DND-41 (cell line): ENCODE data around the gene CCDC51.

Experiments
- ATAC-seq: fragments of 200-7000 bp; cut with Tn5 transposase; 3 replicates; pipeline ENCODE4 v1.9.1; 2021; ENCODE audit warnings: low read depth; ENCODE audit not compliant: insufficient read depth
- DNase-seq: peaks from one replicate; pipeline ENCODE4 v3.0.0-alpha.2; 2020
- H2AFZ ChIP-seq: 2 replicates; pipeline ENCODE4 v1.6.0; 2012; ENCODE audit warnings: low read depth, low read length
- H3K27ac ChIP-seq: 2 replicates; pipeline ENCODE4 v1.5.1; 2012; ENCODE audit warnings: low read length, inconsistent platforms
- H3K27me3 ChIP-seq: fragments of 200-600 bp; sonication (generic); 2 replicates; pipeline ENCODE4 v1.6.0; 2012; ENCODE audit warnings: low read length, mild to moderate bottlenecking, inconsistent platforms; ENCODE audit not compliant: insufficient read depth, poor library complexity
- H3K36me3 ChIP-seq: 2 replicates; pipeline ENCODE4 v1.5.1; 2012; ENCODE audit warnings: low read length, inconsistent platforms; ENCODE audit not compliant: insufficient read depth
- H3K4me1 ChIP-seq: 2 replicates; pipeline ENCODE4 v1.5.1; 2012; ENCODE audit warnings: mild to moderate bottlenecking, low read length; ENCODE audit not compliant: insufficient read depth
- H3K4me2 ChIP-seq: 2 replicates; pipeline ENCODE4 v1.6.0; 2012; ENCODE audit warnings: mild to moderate bottlenecking, moderate library complexity, low read length, inconsistent platforms; ENCODE audit not compliant: insufficient read depth
- H3K4me3 ChIP-seq, 2 experiments: fragments of 200-600 bp in 1 of 2; shearing (Covaris generic) in 1 of 2; 2 replicates each; pipeline ENCODE4 v1.5.1; 2012 to 2016; ENCODE audit warnings: inconsistent platforms in 2 of 2, low read length in 2 of 2, mild to moderate bottlenecking in 2 of 2, low read depth in 1 of 2, moderate library complexity in 1 of 2
- H3K79me2 ChIP-seq: 2 replicates; pipeline ENCODE4 v1.6.0; 2012; ENCODE audit warnings: low read length, inconsistent platforms; ENCODE audit not compliant: insufficient read depth
- H3K9ac ChIP-seq: 2 replicates; pipeline ENCODE4 v1.6.0; 2012; ENCODE audit warnings: low read depth, mild to moderate bottlenecking, inconsistent platforms, low read length, moderate library complexity
- H3K9me3 ChIP-seq: 2 replicates; pipeline ENCODE4 v1.5.1; 2012; ENCODE audit warnings: low read length, moderate library complexity, mild to moderate bottlenecking, inconsistent platforms; ENCODE audit not compliant: insufficient read depth, severe bottlenecking
- H4K20me1 ChIP-seq: 2 replicates; pipeline ENCODE4 v1.6.0; 2012; ENCODE audit warnings: low read length; ENCODE audit not compliant: insufficient read depth
- EZH2 ChIP-seq: IDR thresholded peaks from 3 replicates; pipeline ENCODE4 v1.6.1; 2012; ENCODE audit warnings: borderline replicate concordance, low read depth, mild to moderate bottlenecking, moderate library complexity, low read length, inconsistent platforms; ENCODE audit not compliant: severe bottlenecking
- TF ChIP-seq, protein P1 (sequence below): IDR thresholded peaks from 2 replicates; pipeline ENCODE4 v1.5.1; 2012; ENCODE audit warnings: borderline replicate concordance, low read length, moderate library complexity, mild to moderate bottlenecking; ENCODE audit not compliant: poor library complexity, severe bottlenecking; ENCODE audit errors: extremely low read depth

CCDC51 gene

DNA sequence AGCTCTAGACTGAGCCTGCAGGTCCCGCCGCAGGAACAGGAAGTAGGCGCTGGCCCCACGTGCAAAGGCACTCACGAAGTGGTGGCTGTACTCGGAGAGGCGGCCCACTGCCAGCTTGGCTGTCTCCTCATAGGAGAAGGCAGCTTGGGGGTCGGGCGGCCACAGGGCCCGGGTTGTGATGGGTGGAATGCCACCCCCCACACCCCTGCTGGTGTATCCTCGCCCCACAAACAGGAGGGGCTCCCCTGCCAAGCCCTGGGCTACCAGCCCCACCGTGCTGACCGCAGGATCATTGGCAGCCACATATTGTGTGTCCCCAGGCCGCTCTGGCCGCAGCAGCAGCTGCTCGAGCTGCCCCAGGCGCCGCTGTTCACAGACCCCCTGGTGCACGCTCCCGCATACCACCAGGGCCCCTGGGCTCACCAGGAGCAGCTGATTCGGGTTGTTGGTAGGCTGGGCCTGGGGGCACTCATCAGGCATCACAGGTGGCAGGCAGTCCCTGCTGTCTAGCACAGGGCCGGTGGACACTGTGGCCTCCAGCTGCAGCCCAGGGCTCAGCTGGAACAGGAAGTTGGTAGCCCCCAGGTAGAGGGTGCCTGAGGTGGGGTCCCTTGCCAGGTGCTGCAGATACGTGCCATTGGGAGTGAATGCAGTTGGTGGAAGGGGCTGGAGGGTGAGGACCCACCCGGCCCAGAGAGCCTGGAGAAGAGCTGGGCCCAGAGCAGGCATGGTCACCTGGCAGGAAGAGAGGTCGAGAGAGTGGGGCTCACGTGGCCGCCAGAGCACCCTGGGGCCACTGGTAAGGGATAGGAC lies 15.8 kb downstream of the CCDC51 start:
- TF ChIP-seq, protein P1, sequence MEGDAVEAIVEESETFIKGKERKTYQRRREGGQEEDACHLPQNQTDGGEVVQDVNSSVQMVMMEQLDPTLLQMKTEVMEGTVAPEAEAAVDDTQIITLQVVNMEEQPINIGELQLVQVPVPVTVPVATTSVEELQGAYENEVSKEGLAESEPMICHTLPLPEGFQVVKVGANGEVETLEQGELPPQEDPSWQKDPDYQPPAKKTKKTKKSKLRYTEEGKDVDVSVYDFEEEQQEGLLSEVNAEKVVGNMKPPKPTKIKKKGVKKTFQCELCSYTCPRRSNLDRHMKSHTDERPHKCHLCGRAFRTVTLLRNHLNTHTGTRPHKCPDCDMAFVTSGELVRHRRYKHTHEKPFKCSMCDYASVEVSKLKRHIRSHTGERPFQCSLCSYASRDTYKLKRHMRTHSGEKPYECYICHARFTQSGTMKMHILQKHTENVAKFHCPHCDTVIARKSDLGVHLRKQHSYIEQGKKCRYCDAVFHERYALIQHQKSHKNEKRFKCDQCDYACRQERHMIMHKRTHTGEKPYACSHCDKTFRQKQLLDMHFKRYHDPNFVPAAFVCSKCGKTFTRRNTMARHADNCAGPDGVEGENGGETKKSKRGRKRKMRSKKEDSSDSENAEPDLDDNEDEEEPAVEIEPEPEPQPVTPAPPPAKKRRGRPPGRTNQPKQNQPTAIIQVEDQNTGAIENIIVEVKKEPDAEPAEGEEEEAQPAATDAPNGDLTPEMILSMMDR: no peak
- TF ChIP-seq EZH2: no peak
- Histone ChIP-seq H3K4me2 (no peak overlapping the region), H3K79me2 (no peaks in the 10 kb centered on the region), H3K9me3 (no peaks in the 10 kb centered on the region), H3K4me3 (no peak overlapping the region), H2AFZ (no peak overlapping the region), H3K4me1 (peaks cover 17% of the 10 kb centered on the region), H3K27ac (no peak overlapping the region), H3K27me3 (peaks cover 17% of the 10 kb centered on the region), H3K36me3 (no peaks in the 10 kb centered on the region), H3K9ac (no peak overlapping the region), H4K20me1 (peaks cover 7% of the 10 kb centered on the region)
- no peak for DNase-seq
- no peak for ATAC-seq

DNA sequence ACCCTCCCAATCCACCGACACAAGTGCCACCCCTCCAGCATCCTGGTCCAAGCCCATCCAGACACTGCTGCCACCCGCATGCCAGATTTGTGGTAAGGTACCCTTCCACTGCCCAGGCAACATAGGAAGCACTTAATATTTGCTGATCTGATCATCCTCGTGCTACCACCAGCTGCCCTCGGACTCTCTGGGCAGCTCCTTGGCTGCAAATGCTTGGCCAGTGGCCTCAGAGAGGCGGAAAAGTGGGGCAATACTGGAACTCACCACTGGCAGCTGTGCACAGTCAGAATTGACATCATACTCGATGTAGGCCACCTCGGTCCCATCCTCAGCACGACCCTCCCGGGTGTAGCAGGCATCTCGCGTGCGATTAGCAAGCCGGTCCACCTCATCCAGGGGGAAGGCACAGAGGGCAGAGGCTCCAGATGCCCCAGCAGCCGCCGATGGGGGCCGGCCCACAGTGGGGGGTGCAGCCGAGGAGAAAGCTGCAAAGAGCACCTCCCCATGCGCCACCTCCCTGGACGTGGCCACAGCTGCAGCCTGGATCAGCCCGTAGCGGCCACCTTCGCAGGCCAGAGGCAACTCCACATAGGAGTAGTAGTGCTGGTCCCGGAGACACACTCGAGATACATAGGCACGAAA lies 16.6 kb downstream of the CCDC51 start:
- Histone ChIP-seq H3K36me3 (no peaks in the 10 kb centered on the region), H3K79me2 (no peaks in the 10 kb centered on the region), H3K4me1 (peaks cover 10% of the 10 kb centered on the region), H4K20me1 (peaks cover 9% of the 10 kb centered on the region), H3K27ac (no peak overlapping the region), H3K27me3 (peaks cover 10% of the 10 kb centered on the region), H3K9ac (no peak overlapping the region), H2AFZ (no peak overlapping the region), H3K4me2 (no peak overlapping the region), H3K4me3 (no peak overlapping the region), H3K9me3 (no peaks in the 10 kb centered on the region)
- DNase-seq (no peak), ATAC-seq (no peak)
- TF ChIP-seq EZH2: no peak
- TF ChIP-seq, protein P1: no peak

DNA sequence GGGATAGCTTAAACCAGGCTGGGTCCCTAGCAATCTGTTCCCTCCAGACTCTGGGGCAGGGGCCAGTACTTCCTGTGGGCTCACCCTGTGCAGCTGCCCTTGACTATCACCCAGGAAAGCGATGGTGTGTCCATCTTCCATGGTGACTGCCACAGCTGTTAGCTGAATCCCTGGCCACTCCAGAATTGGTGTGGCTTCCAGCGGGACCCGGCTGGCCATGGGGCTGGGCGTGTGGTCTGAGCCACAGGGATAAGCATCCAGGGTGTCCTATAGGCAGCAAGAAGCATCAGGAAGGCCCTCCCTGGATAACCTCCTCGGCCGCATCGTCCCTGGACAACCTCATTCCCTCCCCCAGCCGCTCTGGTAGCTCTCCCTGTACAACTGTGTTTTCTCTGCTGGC lies 17.2 kb downstream of the CCDC51 start:
- no peak for TF ChIP-seq EZH2
- TF ChIP-seq, protein P1: no peak
- H3K4me2 ChIP-seq: no peak overlapping the region
- ATAC-seq (no peak), DNase-seq (no peak)
- H3K27ac ChIP-seq: no peak overlapping the region
- H3K4me1 ChIP-seq: peaks cover 4% of the 10 kb centered on the region; the same call in 1 of the 2 replicates
- no peaks in the 10 kb centered on the region for H3K9me3 ChIP-seq
- no peaks in the 10 kb centered on the region for H3K36me3 ChIP-seq
- peaks cover 7% of the 10 kb centered on the region for H4K20me1 ChIP-seq
- no peak overlapping the region for H2AFZ ChIP-seq
- no peak overlapping the region for H3K9ac ChIP-seq
- H3K27me3 ChIP-seq: peaks cover 3% of the 10 kb centered on the region
- no peaks in the 10 kb centered on the region for H3K79me2 ChIP-seq
- no peak overlapping the region for H3K4me3 ChIP-seq
